NT2/D1 (cell line): ENCODE measurements around the gene KDM4C.
"Not testable (repeated sequence)": the region's sequence is repeated elsewhere in the genome, so short reads cannot be mapped to it uniquely, and the experiment has no call there.

Experiments
- DNase-seq: peaks from one replicate; pipeline ENCODE4 v3.0.0-alpha.2; 2011; ENCODE audit warnings: low read depth, low spot score
- H3K27me3 ChIP-seq: 2 replicates; pipeline ENCODE4 v1.6.0; 2011; ENCODE audit warnings: mild to moderate bottlenecking; ENCODE audit not compliant: insufficient read length, insufficient read depth
- H3K36me3 ChIP-seq: 2 replicates; pipeline ENCODE4 v1.6.1; 2011; ENCODE audit warnings: mild to moderate bottlenecking, low read length, mixed read lengths; ENCODE audit not compliant: insufficient read depth, insufficient read length
- H3K4me1 ChIP-seq: 2 replicates; pipeline ENCODE4 v1.5.1; 2011; ENCODE audit not compliant: insufficient read depth, insufficient read length
- H3K4me3 ChIP-seq: 2 replicates; pipeline ENCODE4 v1.5.1; 2011; ENCODE audit warnings: low read depth; ENCODE audit not compliant: insufficient read length
- H3K9ac ChIP-seq: 2 replicates; pipeline ENCODE4 v1.6.0; 2011; ENCODE audit warnings: low read depth; ENCODE audit not compliant: insufficient read length
- H3K9me3 ChIP-seq: 2 replicates; pipeline ENCODE4 v1.5.1; 2011; ENCODE audit warnings: mild to moderate bottlenecking, low read length; ENCODE audit not compliant: insufficient read depth
- SUZ12 ChIP-seq: IDR thresholded peaks from 2 replicates; pipeline ENCODE4 v1.6.1; 2011; ENCODE audit not compliant: insufficient read length, insufficient read depth; ENCODE audit errors: extremely low read depth
- YY1 ChIP-seq: IDR thresholded peaks from 2 replicates; pipeline ENCODE4 v1.6.1; 2011; ENCODE audit not compliant: insufficient read length, insufficient read depth
- ZNF274 ChIP-seq: IDR thresholded peaks from 2 replicates; pipeline ENCODE4 v1.6.1; 2011; ENCODE audit warnings: mild to moderate bottlenecking, low read depth, low read length

Gene KDM4C

DNA sequence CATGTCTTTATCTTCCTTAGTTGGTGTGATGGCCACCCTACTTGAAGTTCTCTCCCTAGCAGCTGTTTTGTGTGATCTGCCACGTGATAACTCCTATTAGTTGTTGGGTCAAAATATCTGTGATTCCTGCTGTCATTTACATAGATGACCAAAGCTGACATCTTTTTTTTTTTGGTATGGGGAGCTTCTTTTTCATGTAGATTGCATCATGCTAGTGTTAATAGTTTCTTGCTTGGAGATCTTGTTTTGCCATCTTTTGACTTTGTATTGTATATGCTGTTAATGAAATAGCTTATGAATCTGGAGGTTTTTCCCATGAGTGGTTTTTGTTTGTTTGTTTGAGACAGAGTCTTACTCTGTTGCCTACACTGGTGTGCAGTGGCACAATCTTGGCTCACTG is 243.8 kb downstream of the KDM4C start:
- H3K27me3 ChIP-seq, result no peaks in the 10 kb centered on the region
- no peaks in the 10 kb centered on the region for H3K36me3 ChIP-seq
- H3K4me3 ChIP-seq, result no peak overlapping the region
- H3K9me3 ChIP-seq, result no peaks in the 10 kb centered on the region
- DNase-seq, result no peak
- TF ChIP-seq YY1 (no peak), ZNF274 (no peak), SUZ12 (no peak)
- no peak overlapping the region for H3K9ac ChIP-seq
- H3K4me1 ChIP-seq, result no peaks in the 10 kb centered on the region

DNA sequence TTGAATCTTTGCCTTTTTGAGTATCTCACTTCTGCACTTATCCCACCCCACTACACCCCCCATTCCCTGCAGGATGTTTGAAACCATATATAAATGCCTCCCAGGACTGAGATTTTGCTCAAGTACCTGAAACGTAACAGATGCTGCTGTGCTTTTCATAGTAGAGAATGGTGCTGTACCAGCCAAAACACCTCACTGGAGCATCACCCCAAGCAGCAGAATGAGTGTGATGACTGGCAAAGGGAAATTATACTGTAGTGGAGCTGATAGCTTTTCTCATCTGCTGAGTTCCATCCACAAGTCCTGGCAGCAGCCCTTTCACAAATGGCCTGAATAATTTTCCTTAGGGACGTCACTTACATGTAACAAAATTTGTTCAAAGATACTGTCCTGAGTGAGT is 246.1 kb downstream of the KDM4C start:
- H3K36me3 ChIP-seq, result peaks cover 6% of the 10 kb centered on the region
- H3K9ac ChIP-seq, result no peak overlapping the region
- H3K9me3 ChIP-seq, result no peaks in the 10 kb centered on the region
- no peak for TF ChIP-seq ZNF274
- TF ChIP-seq YY1, result no peak
- TF ChIP-seq SUZ12, result no peak
- no peak overlapping the region for H3K4me3 ChIP-seq
- H3K4me1 ChIP-seq, result no peaks in the 10 kb centered on the region
- no peak for DNase-seq
- H3K27me3 ChIP-seq, result no peaks in the 10 kb centered on the region

- no peaks in the 10 kb centered on the region for H3K9me3 ChIP-seq
- no peaks in the 10 kb centered on the region for H3K27me3 ChIP-seq
- H3K36me3 ChIP-seq, result peaks cover 6% of the 10 kb centered on the region
- TF ChIP-seq ZNF274, result no peak
- TF ChIP-seq SUZ12, result no peak
- no peak for TF ChIP-seq YY1
- H3K4me3 ChIP-seq, result no peak overlapping the region
- no peak for DNase-seq
- no peaks in the 10 kb centered on the region for H3K4me1 ChIP-seq
- no peak overlapping the region for H3K9ac ChIP-seq
Observed at GRCh38 chr9:7006417-7006816, 248.6 kb downstream of the KDM4C start.

GRCh38 chr9:7008411-7008810 is 250.6 kb downstream of the KDM4C start:
- peaks cover 6% of the 10 kb centered on the region for H3K36me3 ChIP-seq
- no peaks in the 10 kb centered on the region for H3K27me3 ChIP-seq
- DNase-seq, result no peak
- H3K9ac ChIP-seq, result no peak overlapping the region
- H3K9me3 ChIP-seq, result no peaks in the 10 kb centered on the region
- H3K4me3 ChIP-seq, result no peak overlapping the region
- no peaks in the 10 kb centered on the region for H3K4me1 ChIP-seq
- TF ChIP-seq ZNF274, result no peak
- no peak for TF ChIP-seq YY1
- TF ChIP-seq SUZ12, result no peak

- no peak for DNase-seq
- peaks cover 6% of the 10 kb centered on the region for H3K36me3 ChIP-seq
- H3K9me3 ChIP-seq, result no peaks in the 10 kb centered on the region
- no peak overlapping the region for H3K4me3 ChIP-seq
- no peak for TF ChIP-seq ZNF274
- TF ChIP-seq YY1, result no peak
- TF ChIP-seq SUZ12, result no peak
- no peak overlapping the region for H3K9ac ChIP-seq
- no peaks in the 10 kb centered on the region for H3K4me1 ChIP-seq
- H3K27me3 ChIP-seq, result no peaks in the 10 kb centered on the region
Observed at GRCh38 chr9:7009065-7009464, 251.3 kb downstream of the KDM4C start.

- Histone ChIP-seq H3K4me1 (no peaks in the 10 kb centered on the region), H3K9me3 (no peaks in the 10 kb centered on the region), H3K9ac (no peak overlapping the region), H3K4me3 (no peak overlapping the region), H3K27me3 (no peaks in the 10 kb centered on the region), H3K36me3 (peaks cover 6% of the 10 kb centered on the region)
- DNase-seq, result no peak
- TF ChIP-seq YY1, result no peak
- TF ChIP-seq SUZ12, result no peak
- TF ChIP-seq ZNF274, result no peak
Observed at GRCh38 chr9:7011395-7012067, 253.8 kb downstream of the KDM4C start.

DNA sequence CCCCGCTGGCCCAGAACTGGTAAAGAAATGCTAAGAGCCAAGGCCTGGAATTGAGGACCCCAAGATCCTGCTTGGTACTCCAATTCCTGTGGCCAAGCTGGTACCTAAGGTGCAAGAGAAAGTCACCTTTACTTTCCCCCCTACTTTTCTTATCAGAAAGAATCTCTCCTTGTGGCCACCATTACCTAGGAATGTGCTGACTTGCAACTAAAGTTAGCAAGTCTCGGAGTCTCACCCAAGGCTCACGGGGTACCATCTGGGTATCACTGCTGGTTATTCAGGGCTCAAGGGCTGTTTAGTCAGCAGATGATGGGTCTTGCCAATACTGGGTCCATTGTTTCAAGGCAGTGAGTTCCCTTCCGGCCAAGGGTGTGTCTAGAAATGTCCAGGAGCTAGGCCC is 270.2 kb downstream of the KDM4C start:
- H3K4me1 ChIP-seq, result no peaks in the 10 kb centered on the region
- no peak overlapping the region for H3K4me3 ChIP-seq
- H3K9me3 ChIP-seq, result no peaks in the 10 kb centered on the region
- H3K36me3 ChIP-seq, result no peaks in the 10 kb centered on the region
- no peak overlapping the region for H3K9ac ChIP-seq
- no peaks in the 10 kb centered on the region for H3K27me3 ChIP-seq
- no peak for DNase-seq
- TF ChIP-seq SUZ12, result no peak
- no peak for TF ChIP-seq YY1
- no peak for TF ChIP-seq ZNF274

- no peaks in the 10 kb centered on the region for H3K36me3 ChIP-seq
- no peaks in the 10 kb centered on the region for H3K4me1 ChIP-seq
- no peaks in the 10 kb centered on the region for H3K27me3 ChIP-seq
- TF ChIP-seq YY1 (no peak), ZNF274 (no peak), SUZ12 (no peak)
- H3K4me3 ChIP-seq, result no peak overlapping the region
- H3K9me3 ChIP-seq, result no peaks in the 10 kb centered on the region
- no peak overlapping the region for H3K9ac ChIP-seq
- DNase-seq, result no peak
Observed at GRCh38 chr9:7028591-7028990, 270.8 kb downstream of the KDM4C start.

DNA sequence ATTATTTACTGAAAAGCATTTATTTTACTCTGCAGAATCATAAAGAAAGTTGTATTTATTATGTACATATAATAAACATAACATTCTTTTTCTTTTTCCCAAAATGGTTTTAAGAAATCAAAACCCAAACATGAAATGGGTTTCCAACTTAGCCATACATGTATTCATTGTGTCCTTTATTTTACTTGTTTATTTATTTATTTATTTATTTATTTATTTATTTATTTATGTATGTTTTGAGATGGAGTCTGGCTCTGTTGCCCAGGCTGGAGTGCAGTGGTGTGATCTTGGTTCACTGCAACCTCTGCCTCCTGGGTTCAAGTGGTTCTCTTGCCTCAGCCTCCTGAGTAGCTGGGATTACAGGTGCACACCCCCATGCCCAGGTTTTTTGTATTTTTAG is 273.2 kb downstream of the KDM4C start:
- not testable (repeated sequence) for H3K36me3 ChIP-seq, H3K4me1 ChIP-seq, DNase-seq, H3K9ac ChIP-seq, H3K27me3 ChIP-seq, H3K9me3 ChIP-seq, H3K4me3 ChIP-seq
